Keratinocyte (primary cell): ENCODE measurements around the gene C1QTNF3. TPM values are rescaled to one million over a fixed set of nuclear protein-coding genes. Genes with fewer than 3 reads are reported as not detected.

Experiments used
- DNase-seq: peaks from one replicate; pipeline ENCODE4 v3.0.0-alpha.2; 2011; ENCODE audit warnings: low read depth, missing footprints, low spot score
- FAIRE-seq: peaks from 2 replicates; lab custom pipeline; 2011; peaks lifted over from hg19 to GRCh38; lab: Jason Lieb, UNC
- H2AFZ ChIP-seq: 2 replicates; pipeline ENCODE4 v1.6.0; 2012; ENCODE audit warnings: low read length, control low read depth, inconsistent platforms; ENCODE audit not compliant: control insufficient read depth
- H3K27ac ChIP-seq: 2 replicates; pipeline ENCODE4 v1.5.1; 2011; ENCODE audit warnings: low read length; ENCODE audit not compliant: control insufficient read depth, insufficient read depth
- H3K27me3 ChIP-seq: 3 replicates; pipeline ENCODE4 v1.6.0; 2011; ENCODE audit warnings: low read length; ENCODE audit not compliant: control insufficient read depth, insufficient read depth; ENCODE audit errors: extremely low read depth
- H3K36me3 ChIP-seq, 2 experiments: 2 replicates in 1 of 2; 3 replicates in 1 of 2; pipeline ENCODE4 v1.5.1; 2011; ENCODE audit warnings: low read length in 2 of 2, mild to moderate bottlenecking in 1 of 2; ENCODE audit not compliant: control insufficient read depth in 2 of 2, insufficient read depth in 2 of 2; ENCODE audit errors: extremely low read depth in 1 of 2
- H3K4me1 ChIP-seq: 3 replicates; pipeline ENCODE4 v1.5.1; 2011; ENCODE audit warnings: low read length; ENCODE audit not compliant: control insufficient read depth, insufficient read depth; ENCODE audit errors: extremely low read depth
- H3K4me2 ChIP-seq: 3 replicates; pipeline ENCODE4 v1.6.0; 2011; ENCODE audit warnings: low read depth, low read length; ENCODE audit not compliant: control insufficient read depth, insufficient read depth; ENCODE audit errors: extremely low read depth
- H3K4me3 ChIP-seq, 3 experiments: fragments of 200-600 bp in 1 of 3; sonication (generic) in 1 of 3; 2 replicates in 2 of 3; 3 replicates in 1 of 3; pipeline ENCODE4 v1.5.1; 2011 to 2016; ENCODE audit warnings: low read length in 3 of 3, mild to moderate bottlenecking in 3 of 3, control low read depth in 2 of 3, inconsistent platforms in 1 of 3, low read depth in 1 of 3, mixed read lengths in 1 of 3, mixed run types in 1 of 3, moderate library complexity in 1 of 3; ENCODE audit not compliant: control insufficient read depth in 2 of 3, insufficient read depth in 2 of 3; ENCODE audit errors: extremely low read depth in 1 of 3
- H3K79me2 ChIP-seq: 2 replicates; pipeline ENCODE4 v1.6.0; 2012; ENCODE audit warnings: low read length; ENCODE audit not compliant: control insufficient read depth, insufficient read depth
- H3K9ac ChIP-seq: 3 replicates; pipeline ENCODE4 v1.6.0; 2011; ENCODE audit warnings: low read length; ENCODE audit not compliant: control insufficient read depth, insufficient read depth; ENCODE audit errors: extremely low read depth
- H3K9me1 ChIP-seq: 3 replicates; pipeline ENCODE4 v1.6.0; 2011; ENCODE audit warnings: low read length; ENCODE audit not compliant: control insufficient read depth, insufficient read depth; ENCODE audit errors: extremely low read depth
- H3K9me3 ChIP-seq: 2 replicates; pipeline ENCODE4 v1.5.1; 2012; ENCODE audit warnings: low read depth, low read length; ENCODE audit not compliant: control insufficient read depth
- H4K20me1 ChIP-seq: 3 replicates; pipeline ENCODE4 v1.6.0; 2011; ENCODE audit warnings: low read length; ENCODE audit not compliant: control insufficient read depth, insufficient read depth; ENCODE audit errors: extremely low read depth
- EZH2 ChIP-seq: IDR thresholded peaks from one replicate; pipeline ENCODE4 v1.6.1; 2012; ENCODE audit warnings: inconsistent platforms, mild to moderate bottlenecking, low read length, moderate library complexity
- dilution Hi-C: fragments of 300-500 bp; cut with MboI; formaldehyde crosslinking; loops from one replicate; pipeline ENCODE4 v1.7.0; 2020; ENCODE audit warnings: low sequenced_read_pairs; ENCODE audit not compliant: extremely low pct_ligation_motif_present
- polyA plus RNA-seq, 5 experiments: library from polyadenylated mRNA; depleted of rRNA in 3 of 5; stranded (reverse) in 3 of 5; stranded (forward) in 1 of 5; unstranded in 1 of 5; fragments of >200 nt; gene quantifications; 1 replicate in 1 of 5; 2 replicates in 3 of 5; 3 replicates in 1 of 5; pipeline versions ENCODE4 v1.2.1 to v1.2.3, GENCODE V29; 2011 to 2012; ENCODE audit warnings: missing spikeins in 2 of 5, low read depth in 1 of 5, low replicate concordance in 1 of 5
- TF ChIP-seq, protein P1 (sequence below), 3 experiments: IDR thresholded peaks in 1 of 3; conservative IDR thresholded peaks in 1 of 3; optimal IDR thresholded peaks in 1 of 3; 2 replicates in 2 of 3; 3 replicates in 1 of 3; pipeline versions ENCODE3 to v1.5.1; 2011; ENCODE audit warnings: low read length in 3 of 3, mild to moderate bottlenecking in 3 of 3, moderate library complexity in 2 of 3, control low read depth in 1 of 3, inconsistent platforms in 1 of 3; ENCODE audit not compliant: insufficient read depth in 2 of 3; ENCODE audit errors: extremely low read depth in 1 of 3

C1QTNF3 gene
- polyA plus RNA-seq, 1 donor (not counting 4 experiments of a cell fraction or from before 2014, with no cell fraction given) = 1.0 TPM

DNA sequence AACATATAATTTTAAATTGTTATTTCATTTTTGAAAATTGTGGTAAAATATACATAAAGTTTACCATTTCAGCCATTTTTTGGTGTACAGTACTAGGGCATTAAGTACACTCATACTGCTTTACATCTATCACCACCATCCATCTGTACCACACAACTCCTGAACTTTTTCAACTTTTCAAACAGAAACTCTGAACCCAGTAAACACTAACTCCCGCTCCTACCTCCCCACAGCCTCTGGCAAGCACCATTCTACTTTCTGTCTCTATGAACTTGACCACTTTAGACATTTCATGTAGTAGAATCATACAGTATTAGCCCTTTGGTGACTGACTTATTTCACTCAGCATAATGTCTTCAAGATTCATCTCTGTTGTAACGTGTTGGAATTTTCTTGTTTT lies 50.1 kb downstream of the C1QTNF3 start:
- no peak overlapping the region for H2AFZ ChIP-seq
- TF ChIP-seq EZH2 = no peak
- TF ChIP-seq, protein P1, sequence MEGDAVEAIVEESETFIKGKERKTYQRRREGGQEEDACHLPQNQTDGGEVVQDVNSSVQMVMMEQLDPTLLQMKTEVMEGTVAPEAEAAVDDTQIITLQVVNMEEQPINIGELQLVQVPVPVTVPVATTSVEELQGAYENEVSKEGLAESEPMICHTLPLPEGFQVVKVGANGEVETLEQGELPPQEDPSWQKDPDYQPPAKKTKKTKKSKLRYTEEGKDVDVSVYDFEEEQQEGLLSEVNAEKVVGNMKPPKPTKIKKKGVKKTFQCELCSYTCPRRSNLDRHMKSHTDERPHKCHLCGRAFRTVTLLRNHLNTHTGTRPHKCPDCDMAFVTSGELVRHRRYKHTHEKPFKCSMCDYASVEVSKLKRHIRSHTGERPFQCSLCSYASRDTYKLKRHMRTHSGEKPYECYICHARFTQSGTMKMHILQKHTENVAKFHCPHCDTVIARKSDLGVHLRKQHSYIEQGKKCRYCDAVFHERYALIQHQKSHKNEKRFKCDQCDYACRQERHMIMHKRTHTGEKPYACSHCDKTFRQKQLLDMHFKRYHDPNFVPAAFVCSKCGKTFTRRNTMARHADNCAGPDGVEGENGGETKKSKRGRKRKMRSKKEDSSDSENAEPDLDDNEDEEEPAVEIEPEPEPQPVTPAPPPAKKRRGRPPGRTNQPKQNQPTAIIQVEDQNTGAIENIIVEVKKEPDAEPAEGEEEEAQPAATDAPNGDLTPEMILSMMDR (optimal IDR thresholded peaks at IDR 0.05 in 1 of 3, IDR thresholded peaks at IDR 0.05 in 1 of 3, conservative IDR thresholded peaks at IDR 0.05 in 1 of 3; ENCODE audit: extremely low read depth in 1 of 3, insufficient read depth in 2 of 3, low read length in 3 of 3) = no peak
- no peaks in the 10 kb centered on the region for H3K9me1 ChIP-seq
- H3K27me3 ChIP-seq = no peaks in the 10 kb centered on the region
- dilution Hi-C loops = no loop called here
- H3K4me1 ChIP-seq = no peaks in the 10 kb centered on the region
- no peaks in the 10 kb centered on the region for H3K79me2 ChIP-seq
- no peaks in the 10 kb centered on the region for H4K20me1 ChIP-seq
- DNase-seq = no peak
- no peak overlapping the region for H3K9ac ChIP-seq
- no peak overlapping the region for H3K4me2 ChIP-seq
- no peaks in the 10 kb centered on the region for H3K9me3 ChIP-seq
- FAIRE-seq = no peak
- peaks cover 5% of the 10 kb centered on the region in 2 experiments for H3K36me3 ChIP-seq
- H3K4me3 ChIP-seq = no peak overlapping the region
- H3K27ac ChIP-seq = no peak overlapping the region

GRCh38 chr5:33985447-33985846 lies 57.6 kb downstream of the C1QTNF3 start:
- no peaks in the 10 kb centered on the region for H3K27me3 ChIP-seq
- H3K79me2 ChIP-seq = no peaks in the 10 kb centered on the region
- H3K4me2 ChIP-seq = no peak overlapping the region
- TF ChIP-seq, protein P1 (optimal IDR thresholded peaks at IDR 0.05 in 1 of 3, IDR thresholded peaks at IDR 0.05 in 1 of 3, conservative IDR thresholded peaks at IDR 0.05 in 1 of 3; ENCODE audit: extremely low read depth in 1 of 3, insufficient read depth in 2 of 3, low read length in 3 of 3) = no peak
- no peak for TF ChIP-seq EZH2
- no peaks in the 10 kb centered on the region for H4K20me1 ChIP-seq
- H3K36me3 ChIP-seq = peaks cover 6 to 7% of the 10 kb centered on the region in 2 experiments
- dilution Hi-C loops = no loop called here
- H3K4me3 ChIP-seq = no peak overlapping the region
- H2AFZ ChIP-seq = no peak overlapping the region
- no peaks in the 10 kb centered on the region for H3K9me1 ChIP-seq
- H3K4me1 ChIP-seq = no peaks in the 10 kb centered on the region
- no peaks in the 10 kb centered on the region for H3K9me3 ChIP-seq
- H3K27ac ChIP-seq = no peak overlapping the region
- no peak overlapping the region for H3K9ac ChIP-seq
- FAIRE-seq (no peak), DNase-seq (no peak)
